Stimulated activated naive B cell treated with anti-CD40 and anti-IgM and Interleukin-4, amounts not matched to agents 10 μg/mL and 1 μg/mL and 100 μg/mL, for 72 hours (primary cell): Measurements from ENCODE around the gene ADAMTS4.

Experiments used
- ATAC-seq, 2 donors: fragments of 150-1000 bp; cut with Tn5 transposase; replicated peaks; 2 replicates each; pipeline ENCODE4 v1.10.0; 2021; ENCODE audit warnings: moderate library complexity in 1 of 2
- DNase-seq: peaks from one replicate; pipeline ENCODE4 v3.0.0; 2021
- H3K27ac Mint-ChIP-seq: one replicate; pipeline ENCODE4 v1.8.0; 2022; ENCODE audit warnings: mild to moderate bottlenecking, mixed read lengths
- H3K27me3 Mint-ChIP-seq, 2 donors: one replicate each; pipeline ENCODE4 v1.8.0; 2022; ENCODE audit warnings: mixed read lengths in 2 of 2
- H3K36me3 Mint-ChIP-seq, 2 donors: one replicate each; pipeline ENCODE4 v1.8.0; 2022; ENCODE audit warnings: mixed read lengths in 2 of 2, mild to moderate bottlenecking in 1 of 2
- H3K4me1 Mint-ChIP-seq, 2 donors: one replicate each; pipeline ENCODE4 v1.8.0; 2022; ENCODE audit warnings: mixed read lengths in 2 of 2, mild to moderate bottlenecking in 1 of 2
- H3K4me3 Mint-ChIP-seq, 2 donors: one replicate each; pipeline ENCODE4 v1.8.0; 2022; ENCODE audit warnings: mild to moderate bottlenecking in 2 of 2, mixed read lengths in 2 of 2, moderate library complexity in 1 of 2
- H3K9me3 Mint-ChIP-seq, 2 donors: one replicate each; pipeline ENCODE4 v1.8.0; 2022; ENCODE audit warnings: mixed read lengths in 2 of 2, mild to moderate bottlenecking in 1 of 2

The ADAMTS4 gene

DNA sequence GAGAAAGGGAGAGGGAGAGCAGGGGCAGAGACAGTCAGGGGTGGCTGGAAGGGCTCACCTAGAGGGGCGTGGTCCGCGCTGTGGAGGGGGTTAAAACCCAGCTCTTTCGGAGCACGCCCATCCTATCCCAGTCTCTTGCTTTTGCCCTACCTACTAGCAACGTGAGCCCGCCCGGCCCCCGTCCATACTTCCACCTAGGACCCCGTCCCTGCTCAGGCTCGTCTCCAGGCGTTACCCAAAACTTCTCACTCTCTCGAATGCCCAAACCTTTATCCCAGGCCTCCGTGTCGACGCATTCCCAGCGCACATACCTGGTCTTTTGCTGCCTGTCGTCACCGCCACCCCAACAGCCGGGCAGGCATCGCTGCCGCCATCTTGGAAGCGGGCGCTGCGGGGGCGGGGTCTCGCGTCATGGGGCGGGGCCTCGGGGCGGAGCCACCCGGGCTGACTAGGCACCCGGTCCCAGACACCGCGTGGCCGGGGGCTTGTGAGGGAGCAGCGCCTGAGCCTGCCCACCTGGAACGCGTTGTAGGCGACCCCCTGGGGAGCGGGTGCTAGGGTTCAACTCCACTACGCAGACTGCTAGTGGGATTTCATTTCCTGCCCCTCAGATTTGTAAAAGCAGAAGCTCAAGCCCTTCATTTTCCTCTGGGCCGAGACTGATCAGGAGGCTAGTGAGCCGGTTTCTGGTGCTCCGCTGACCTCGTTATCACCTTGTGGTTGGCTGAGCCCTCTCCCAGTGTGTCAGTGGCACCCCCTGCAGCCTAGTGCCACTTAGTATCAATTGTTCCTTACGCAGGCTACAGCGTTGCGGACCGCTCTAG, 21.5 kb downstream of the ADAMTS4 start, which contains the start of gene B4GALT3:
Gene B4GALT3 (minus strand): TSS at position 396 of the 824 bp plus-strand sequence. CDS start 1,447 bp downstream, outside the sequence.
- ATAC-seq: peak; percentile 93 to 94
- peaks cover 37 to 67% of the 10 kb centered on the region in 2 donors for H3K4me1 Mint-ChIP-seq
- H3K27ac Mint-ChIP-seq: peak within 1 kb of the TSS; percentile 99
- no peaks in the 10 kb centered on the region for H3K27me3 Mint-ChIP-seq
- peak; percentile 90 for DNase-seq
- peaks cover 11 to 36% of the 10 kb centered on the region in 2 donors for H3K36me3 Mint-ChIP-seq
- H3K4me3 Mint-ChIP-seq: peak within 1 kb of the TSS; percentile 98
- no peaks in the 10 kb centered on the region for H3K9me3 Mint-ChIP-seq

GRCh38 chr1:161176468-161177111, 22.3 kb downstream of the ADAMTS4 start:
- Mint-ChIP-seq H3K27ac (peak overlapping the region; percentile 99), H3K4me3 (peak overlapping the region; percentile 98), H3K36me3 (peaks cover 17 to 42% of the 10 kb centered on the region in 2 donors), H3K27me3 (no peaks in the 10 kb centered on the region), H3K4me1 (peaks cover 34 to 63% of the 10 kb centered on the region in 2 donors), H3K9me3 (no peaks in the 10 kb centered on the region)
- DNase-seq (no peak), ATAC-seq (no peak)

DNA sequence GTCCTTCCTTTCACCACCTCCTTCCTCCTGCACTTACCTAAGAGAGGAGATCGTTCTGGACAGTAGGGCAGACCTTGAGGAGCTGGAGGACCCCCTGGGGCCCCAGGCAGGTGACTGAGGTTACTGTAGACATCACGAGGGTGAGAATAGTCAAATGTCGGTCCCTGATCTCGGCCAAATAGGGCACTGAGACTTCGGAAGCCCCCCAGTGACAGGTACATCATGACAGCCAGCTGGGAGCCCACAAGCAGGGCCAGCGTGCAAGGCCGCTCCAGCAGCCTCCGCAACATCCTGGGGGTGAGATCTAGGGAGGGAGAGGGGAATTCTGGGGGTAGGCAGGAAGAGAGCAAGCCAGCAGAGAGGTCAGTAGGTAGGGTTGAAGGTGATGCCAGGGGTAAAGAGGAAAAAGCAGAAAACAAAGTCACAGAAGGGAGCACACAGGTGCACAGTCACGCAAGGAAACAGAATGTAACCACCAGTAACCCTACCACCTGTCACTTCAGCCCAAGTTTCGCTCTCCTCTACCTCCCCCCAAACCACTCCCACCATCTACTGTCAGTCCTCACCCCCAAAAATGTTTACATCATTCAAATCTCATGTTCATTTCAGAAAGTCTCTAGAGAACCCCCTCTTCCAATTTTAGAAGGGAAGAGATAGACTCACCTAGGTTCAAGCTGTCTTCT, 22.9 kb downstream of the ADAMTS4 start:
- Mint-ChIP-seq H3K4me1 (peaks cover 34 to 59% of the 10 kb centered on the region in 2 donors), H3K4me3 (peak overlapping the region; percentile 98), H3K9me3 (no peaks in the 10 kb centered on the region), H3K36me3 (peaks cover 22 to 47% of the 10 kb centered on the region in 2 donors), H3K27ac (peak overlapping the region; percentile 99), H3K27me3 (no peaks in the 10 kb centered on the region)
- DNase-seq (no peak), ATAC-seq (no peak)

- Mint-ChIP-seq H3K4me3 (no peak overlapping the region), H3K27ac (peak overlapping the region; percentile 82), H3K4me1 (peaks cover 30 to 52% of the 10 kb centered on the region in 2 donors), H3K27me3 (no peaks in the 10 kb centered on the region), H3K36me3 (peaks cover 23 to 53% of the 10 kb centered on the region in 2 donors), H3K9me3 (no peaks in the 10 kb centered on the region)
- no peak for DNase-seq
- no peak for ATAC-seq
Observed at GRCh38 chr1:161174911-161175310, 23.9 kb downstream of the ADAMTS4 start.

DNA sequence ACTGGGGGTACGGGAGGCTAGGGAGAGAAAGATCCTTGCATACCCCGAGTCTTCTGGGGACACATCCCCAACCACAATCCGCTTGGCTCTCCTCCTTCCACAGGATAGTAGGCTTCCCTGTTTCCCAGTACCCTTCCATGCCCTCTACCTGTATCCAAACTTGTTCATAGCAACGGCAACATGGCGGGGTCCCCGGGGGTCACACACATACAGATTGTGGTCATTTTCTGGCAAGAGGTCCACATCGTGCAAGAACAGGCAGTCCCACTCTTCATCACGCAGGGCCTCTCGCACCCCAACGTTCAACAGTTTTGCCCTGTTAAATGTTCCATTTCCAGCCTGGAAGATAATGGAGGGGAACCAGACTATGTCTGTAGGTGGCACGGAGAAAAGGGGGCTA, 25.1 kb downstream of the ADAMTS4 start:
- DNase-seq (no peak), ATAC-seq (no peak)
- Mint-ChIP-seq H3K4me3 (no peak overlapping the region), H3K4me1 (peaks cover 35 to 52% of the 10 kb centered on the region in 2 donors), H3K27ac (peak overlapping the region; percentile 28), H3K27me3 (no peaks in the 10 kb centered on the region), H3K36me3 (peaks cover 28 to 57% of the 10 kb centered on the region in 2 donors), H3K9me3 (no peaks in the 10 kb centered on the region)

DNA sequence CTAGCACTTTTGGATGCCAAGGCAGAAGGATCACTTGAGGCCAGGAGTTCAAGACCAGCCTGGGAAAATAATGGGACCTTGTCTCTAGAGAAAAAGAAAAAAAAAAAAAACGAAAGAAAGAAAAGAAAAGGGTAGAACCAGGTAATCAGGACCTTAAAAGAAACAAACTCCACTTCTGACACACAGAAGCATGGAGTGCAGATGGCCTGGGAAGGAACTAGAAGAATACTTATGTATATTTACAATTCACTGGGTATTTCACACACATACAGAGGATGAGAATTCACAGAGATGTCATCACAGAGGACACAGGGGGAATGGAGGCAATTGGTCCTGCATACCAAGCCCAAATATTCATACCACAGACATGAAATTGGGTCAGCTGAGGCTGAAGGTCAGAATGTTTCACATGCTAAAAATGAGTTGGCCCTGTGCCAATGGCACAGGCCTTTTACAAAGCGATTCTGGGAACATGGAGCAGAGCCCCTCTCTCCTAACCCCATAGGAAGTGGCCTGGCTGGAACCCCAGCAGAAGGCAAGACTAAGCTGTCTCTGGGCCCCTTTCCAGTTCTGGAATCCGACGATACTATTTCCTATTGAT, 26.0 kb downstream of the ADAMTS4 start:
- DNase-seq (no peak), ATAC-seq (no peak)
- Mint-ChIP-seq H3K9me3 (no peaks in the 10 kb centered on the region), H3K36me3 (peaks cover 31 to 64% of the 10 kb centered on the region in 2 donors), H3K27ac (no peak overlapping the region), H3K4me3 (no peak overlapping the region), H3K27me3 (no peaks in the 10 kb centered on the region), H3K4me1 (peaks cover 38 to 54% of the 10 kb centered on the region in 2 donors)

- H3K27ac Mint-ChIP-seq: no peak overlapping the region
- H3K4me1 Mint-ChIP-seq: peaks cover 38 to 52% of the 10 kb centered on the region in 2 donors
- DNase-seq (no peak), ATAC-seq (no peak)
- no peaks in the 10 kb centered on the region for H3K27me3 Mint-ChIP-seq
- peaks cover 31 to 64% of the 10 kb centered on the region in 2 donors for H3K36me3 Mint-ChIP-seq
- no peak overlapping the region for H3K4me3 Mint-ChIP-seq
- no peaks in the 10 kb centered on the region for H3K9me3 Mint-ChIP-seq
Observed at GRCh38 chr1:161172349-161172748, 26.5 kb downstream of the ADAMTS4 start.

GRCh38 chr1:161171696-161172095, 27.2 kb downstream of the ADAMTS4 start:
- no peak overlapping the region for H3K4me3 Mint-ChIP-seq
- peak overlapping the region; percentile 57 for H3K27ac Mint-ChIP-seq
- H3K9me3 Mint-ChIP-seq: no peaks in the 10 kb centered on the region
- peaks cover 43 to 55% of the 10 kb centered on the region in 2 donors for H3K4me1 Mint-ChIP-seq
- DNase-seq (no peak), ATAC-seq (no peak)
- peaks cover 31 to 68% of the 10 kb centered on the region in 2 donors for H3K36me3 Mint-ChIP-seq
- no peaks in the 10 kb centered on the region for H3K27me3 Mint-ChIP-seq

- DNase-seq: no peak
- Mint-ChIP-seq H3K36me3 (peaks cover 31 to 66% of the 10 kb centered on the region in 2 donors), H3K4me1 (peaks cover 38 to 54% of the 10 kb centered on the region in 2 donors), H3K9me3 (no peaks in the 10 kb centered on the region), H3K4me3 (no peak overlapping the region), H3K27me3 (no peaks in the 10 kb centered on the region), H3K27ac (peak overlapping the region; percentile 57)
- ATAC-seq: no peak
Observed at GRCh38 chr1:161171191-161171590, 27.7 kb downstream of the ADAMTS4 start.

GRCh38 chr1:161168906-161169305, 29.9 kb downstream of the ADAMTS4 start:
- Mint-ChIP-seq H3K4me1 (peaks cover 31 to 50% of the 10 kb centered on the region in 2 donors), H3K36me3 (peaks cover 29 to 58% of the 10 kb centered on the region in 2 donors)

GRCh38 chr1:161166669-161167548, 31.9 kb downstream of the ADAMTS4 start:
- peak overlapping the region; percentile 93 to 94 for H3K4me3 Mint-ChIP-seq
- no peak for ATAC-seq
- no peaks in the 10 kb centered on the region for H3K27me3 Mint-ChIP-seq
- no peaks in the 10 kb centered on the region for H3K9me3 Mint-ChIP-seq
- peaks cover 39 to 53% of the 10 kb centered on the region in 2 donors for H3K4me1 Mint-ChIP-seq
- DNase-seq: no peak
- H3K36me3 Mint-ChIP-seq: peaks cover 31 to 56% of the 10 kb centered on the region in 2 donors
- H3K27ac Mint-ChIP-seq: peak overlapping the region; percentile 97

More at GRCh38 chr1:161168906-161169305, 29.9 kb downstream of the ADAMTS4 start:
- DNase-seq (no peak), ATAC-seq (no peak)
- H3K27me3 Mint-ChIP-seq: no peaks in the 10 kb centered on the region
- H3K9me3 Mint-ChIP-seq: no peaks in the 10 kb centered on the region
- peak overlapping the region; percentile 47 for H3K27ac Mint-ChIP-seq
- peak overlapping the region in 1 of 2 donors; percentile 13 for H3K4me3 Mint-ChIP-seq

DNA sequence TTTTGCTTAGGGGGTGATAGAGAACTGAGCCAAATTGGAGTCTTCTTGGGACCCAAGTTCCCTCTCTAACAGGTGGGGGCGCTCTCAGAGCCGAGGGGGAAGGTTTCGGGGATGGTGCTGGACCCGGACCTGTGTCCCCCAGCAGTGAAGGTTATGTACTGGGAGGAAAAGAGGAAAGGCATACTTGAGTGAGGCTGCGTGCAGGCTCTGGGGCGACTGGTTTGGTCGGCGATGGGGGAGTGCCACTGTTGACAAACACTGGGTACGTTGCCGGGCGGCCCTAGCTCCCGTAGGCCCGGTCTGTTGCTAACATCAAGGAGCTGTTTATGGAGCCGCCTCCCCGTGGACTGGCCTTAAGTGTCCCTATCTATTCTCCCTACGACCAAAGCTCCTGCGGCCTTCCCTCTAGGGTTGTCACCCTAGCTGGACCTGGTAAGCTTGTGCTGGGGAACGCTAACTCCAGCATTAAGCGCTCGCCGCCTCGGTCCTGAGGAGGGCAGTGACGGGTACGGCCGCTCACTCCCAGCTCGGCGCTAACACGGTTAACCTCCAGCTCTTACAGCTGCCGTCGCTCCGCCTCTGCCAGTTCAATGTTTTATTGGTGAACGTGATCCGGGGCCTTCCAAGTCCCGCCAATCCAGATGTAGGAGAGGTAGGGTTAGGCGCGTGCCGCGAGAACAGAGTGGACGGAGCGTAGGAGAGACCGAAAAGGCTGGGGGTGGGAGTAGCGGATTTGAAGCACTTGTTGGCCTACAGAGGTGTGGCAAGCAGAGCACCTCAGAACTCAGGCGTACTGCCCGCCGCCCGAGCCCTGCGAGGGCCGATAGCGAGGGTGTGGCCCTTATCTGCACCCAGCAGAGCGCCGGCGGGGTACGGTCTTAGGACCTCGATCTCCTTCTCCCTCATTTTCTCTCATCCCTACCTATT, 32.8 kb downstream of the ADAMTS4 start, which contains the start of gene PPOX:
Gene PPOX (plus strand): TSS at position 685 of the 927 bp plus-strand sequence. CDS start 422 bp downstream, outside the sequence.
- peak within 1 kb of the TSS; percentile 97 for H3K27ac Mint-ChIP-seq
- ATAC-seq (peak; percentile 95 to 96), DNase-seq (peak; percentile 92)
- H3K36me3 Mint-ChIP-seq: peaks cover 27 to 58% of the 10 kb centered on the region in 2 donors
- H3K4me1 Mint-ChIP-seq: peaks cover 48 to 62% of the 10 kb centered on the region in 2 donors
- no peaks in the 10 kb centered on the region for H3K27me3 Mint-ChIP-seq
- H3K4me3 Mint-ChIP-seq: peak within 1 kb of the TSS; percentile 93 to 94
- H3K9me3 Mint-ChIP-seq: no peaks in the 10 kb centered on the region
